Neural crest cell (in vitro differentiated cells): ENCODE data around the gene SETBP1. TPM values are rescaled to one million over a fixed set of nuclear protein-coding genes. Genes with fewer than 3 reads are reported as not detected.

ENCODE experiments used
- DNase-seq: peaks from one replicate; pipeline ENCODE4 v3.0.0; 2021; ENCODE audit warnings: low read depth, mixed read lengths, low spot score
- H3K27ac Mint-ChIP-seq: one replicate; pipeline ENCODE4 v1.8.0; 2021; ENCODE audit warnings: mild to moderate bottlenecking, mixed read lengths; ENCODE audit not compliant: unreplicated experiment
- H3K27me3 Mint-ChIP-seq: 2 replicates; pipeline ENCODE4 v1.8.0; 2021; ENCODE audit warnings: low read depth, mild to moderate bottlenecking, mixed read lengths
- H3K36me3 Mint-ChIP-seq: 2 replicates; pipeline ENCODE4 v1.8.0; 2021; ENCODE audit warnings: low read depth, mild to moderate bottlenecking, mixed read lengths
- H3K4me1 Mint-ChIP-seq: 2 replicates; pipeline ENCODE4 v1.8.0; 2021; ENCODE audit warnings: mixed read lengths
- H3K4me3 Mint-ChIP-seq: one replicate; pipeline ENCODE4 v1.8.0; 2021; ENCODE audit warnings: mild to moderate bottlenecking, mixed read lengths
- H3K9me3 Mint-ChIP-seq: 2 replicates; pipeline ENCODE4 v1.8.0; 2021; ENCODE audit warnings: mixed read lengths
- total RNA-seq: library from RNA; stranded (reverse); gene quantifications from 2 replicates; pipeline ENCODE4 v1.2.1, GENCODE V29; 2021
- TF ChIP-seq, protein P1 (sequence below): fragments of 200-600 bp; sonication (generic); conservative IDR thresholded peaks from 2 replicates; pipeline ENCODE4 v1.5.0; 2021; ENCODE audit warnings: antibody characterized with exemption, mild to moderate bottlenecking

SETBP1 gene
- total RNA-seq, 1 donor from 2014 or later, result 38.9 TPM

DNA sequence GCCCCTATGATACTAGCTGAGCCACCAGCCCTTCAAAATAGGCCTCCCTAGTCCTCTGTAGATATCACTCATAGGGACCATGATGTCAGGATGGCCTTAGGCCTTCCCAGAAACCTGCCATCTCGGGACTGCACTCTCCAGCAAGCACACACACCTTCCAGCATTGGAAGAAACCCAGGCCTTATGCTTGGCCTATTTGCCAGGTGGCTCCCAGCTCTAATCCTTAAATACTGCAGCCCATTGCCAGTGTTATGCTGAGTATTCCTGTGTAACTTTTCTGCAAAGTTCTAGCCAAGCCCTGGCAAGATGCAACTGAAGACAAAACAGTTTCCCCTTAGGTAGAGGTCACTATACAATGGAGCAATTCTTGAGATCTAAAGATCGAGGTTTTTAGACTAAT, 316.5 kb downstream of the SETBP1 start:
- Mint-ChIP-seq H3K27ac (no peak overlapping the region), H3K27me3 (no peaks in the 10 kb centered on the region), H3K9me3 (peaks cover 6% of the 10 kb centered on the region), H3K36me3 (peaks cover 17% of the 10 kb centered on the region), H3K4me3 (no peak overlapping the region), H3K4me1 (no peaks in the 10 kb centered on the region)
- DNase-seq, result no peak
- TF ChIP-seq, protein P1, sequence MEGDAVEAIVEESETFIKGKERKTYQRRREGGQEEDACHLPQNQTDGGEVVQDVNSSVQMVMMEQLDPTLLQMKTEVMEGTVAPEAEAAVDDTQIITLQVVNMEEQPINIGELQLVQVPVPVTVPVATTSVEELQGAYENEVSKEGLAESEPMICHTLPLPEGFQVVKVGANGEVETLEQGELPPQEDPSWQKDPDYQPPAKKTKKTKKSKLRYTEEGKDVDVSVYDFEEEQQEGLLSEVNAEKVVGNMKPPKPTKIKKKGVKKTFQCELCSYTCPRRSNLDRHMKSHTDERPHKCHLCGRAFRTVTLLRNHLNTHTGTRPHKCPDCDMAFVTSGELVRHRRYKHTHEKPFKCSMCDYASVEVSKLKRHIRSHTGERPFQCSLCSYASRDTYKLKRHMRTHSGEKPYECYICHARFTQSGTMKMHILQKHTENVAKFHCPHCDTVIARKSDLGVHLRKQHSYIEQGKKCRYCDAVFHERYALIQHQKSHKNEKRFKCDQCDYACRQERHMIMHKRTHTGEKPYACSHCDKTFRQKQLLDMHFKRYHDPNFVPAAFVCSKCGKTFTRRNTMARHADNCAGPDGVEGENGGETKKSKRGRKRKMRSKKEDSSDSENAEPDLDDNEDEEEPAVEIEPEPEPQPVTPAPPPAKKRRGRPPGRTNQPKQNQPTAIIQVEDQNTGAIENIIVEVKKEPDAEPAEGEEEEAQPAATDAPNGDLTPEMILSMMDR, result no peak

DNA sequence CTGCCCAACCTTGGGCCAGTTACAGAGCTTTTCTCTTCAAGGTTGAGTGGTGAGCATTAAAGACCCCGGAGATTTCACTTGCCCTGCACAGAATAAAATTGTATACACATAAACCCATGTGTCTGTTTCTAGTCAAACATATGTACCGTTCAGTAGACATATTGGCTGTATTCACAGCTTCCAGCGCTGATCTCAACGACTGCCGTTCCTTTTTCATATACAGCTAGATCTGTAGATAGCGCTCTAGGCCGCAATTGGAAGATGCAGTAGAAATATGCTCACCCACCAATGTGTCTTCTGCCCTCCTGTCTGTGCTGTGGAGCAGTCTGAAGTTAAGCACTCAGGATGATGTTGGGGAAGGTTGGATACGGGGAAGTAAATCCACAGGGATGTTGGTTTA, 317.7 kb downstream of the SETBP1 start:
- Mint-ChIP-seq H3K36me3 (peaks cover 19% of the 10 kb centered on the region), H3K27me3 (no peaks in the 10 kb centered on the region), H3K4me1 (no peaks in the 10 kb centered on the region), H3K27ac (no peak overlapping the region), H3K4me3 (no peak overlapping the region), H3K9me3 (peaks cover 6% of the 10 kb centered on the region)
- TF ChIP-seq, protein P1, result no peak
- no peak for DNase-seq

DNA sequence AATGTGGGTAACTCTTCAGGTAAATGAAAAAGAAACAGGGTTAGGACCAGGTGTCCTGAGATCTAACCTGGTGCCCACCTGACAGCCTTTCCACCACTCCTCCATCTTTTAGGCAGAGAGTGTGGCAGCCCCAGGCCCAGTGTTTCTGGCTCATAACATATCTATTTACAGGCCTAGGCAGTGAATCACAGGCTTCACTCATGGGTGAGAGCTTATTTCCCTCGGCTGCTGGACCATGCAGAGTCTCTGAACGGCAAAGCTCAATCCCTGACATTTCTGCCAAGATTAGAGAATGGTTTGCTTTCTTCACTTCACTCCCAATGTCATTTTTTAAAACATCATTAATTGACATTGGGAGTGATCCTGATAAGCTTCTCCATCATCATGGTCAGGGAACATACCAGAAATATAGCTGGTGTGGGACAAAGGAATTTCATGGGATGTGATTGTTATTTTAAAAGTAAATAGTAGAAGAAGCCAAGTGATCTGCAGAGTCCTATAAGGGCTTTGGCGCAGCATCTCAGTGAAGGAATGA, 323.9 kb downstream of the SETBP1 start:
- no peaks in the 10 kb centered on the region for H3K27me3 Mint-ChIP-seq
- no peak overlapping the region for H3K27ac Mint-ChIP-seq
- DNase-seq, result no peak
- H3K4me1 Mint-ChIP-seq, result no peaks in the 10 kb centered on the region
- TF ChIP-seq, protein P1, result no peak
- peaks cover 2% of the 10 kb centered on the region for H3K9me3 Mint-ChIP-seq
- H3K36me3 Mint-ChIP-seq, result peaks cover 12% of the 10 kb centered on the region
- no peak overlapping the region for H3K4me3 Mint-ChIP-seq

DNA sequence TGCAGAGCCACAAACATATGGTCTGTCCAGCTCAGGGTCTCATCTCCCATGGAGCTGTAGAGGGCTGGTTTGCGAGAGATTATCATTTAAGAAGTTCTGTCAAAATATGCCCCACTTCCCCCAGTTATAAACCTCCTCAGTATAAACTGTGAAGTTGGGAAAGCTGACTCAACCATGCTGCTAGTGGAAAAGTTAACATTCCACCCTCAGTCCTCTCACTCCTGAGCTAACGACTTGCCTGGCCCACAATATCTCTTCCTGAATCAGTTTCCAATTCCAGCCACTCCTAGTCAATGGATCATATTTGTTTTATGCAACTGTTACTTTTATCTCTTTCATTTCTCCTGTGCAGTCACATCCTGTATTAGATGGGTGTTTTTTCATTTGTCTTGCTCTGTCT, 326.2 kb downstream of the SETBP1 start:
- no peak for DNase-seq
- peaks cover 8% of the 10 kb centered on the region for H3K36me3 Mint-ChIP-seq
- H3K27me3 Mint-ChIP-seq, result no peaks in the 10 kb centered on the region
- H3K27ac Mint-ChIP-seq, result no peak overlapping the region
- H3K9me3 Mint-ChIP-seq, result no peaks in the 10 kb centered on the region
- peaks cover 2% of the 10 kb centered on the region for H3K4me1 Mint-ChIP-seq
- H3K4me3 Mint-ChIP-seq, result no peak overlapping the region
- TF ChIP-seq, protein P1, result no peak

DNA sequence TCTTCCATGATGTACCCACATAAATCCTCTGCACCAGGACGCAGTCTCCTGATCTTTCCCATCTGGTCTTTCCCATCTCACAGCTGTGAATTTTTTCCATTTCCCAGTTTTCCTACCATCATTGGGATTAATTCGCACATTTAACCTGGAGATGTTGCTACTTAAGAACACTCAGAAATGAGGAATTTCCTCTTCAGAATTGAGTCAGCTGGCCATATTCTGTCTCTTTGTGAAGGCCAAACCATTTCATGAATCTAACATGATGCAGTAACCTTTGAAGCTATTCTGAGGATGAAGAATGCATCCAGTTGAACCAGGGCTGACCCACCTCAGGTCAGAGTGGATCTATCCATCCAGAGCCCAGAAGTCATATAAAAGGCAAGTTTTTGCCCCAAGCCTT, 326.8 kb downstream of the SETBP1 start:
- Mint-ChIP-seq H3K27ac (no peak overlapping the region), H3K36me3 (peaks cover 8% of the 10 kb centered on the region), H3K9me3 (no peaks in the 10 kb centered on the region), H3K27me3 (no peaks in the 10 kb centered on the region), H3K4me3 (no peak overlapping the region), H3K4me1 (peaks cover 7% of the 10 kb centered on the region)
- TF ChIP-seq, protein P1, result no peak
- DNase-seq, result no peak
